Measurements from ENCODE around the gene ZNF526. TPM values are rescaled to one million over a fixed set of nuclear protein-coding genes. Genes with fewer than 3 reads are reported as not detected.

The ZNF526 gene
- total RNA-seq, 1 donor from 2014 or later, result 9.6 TPM

GRCh38 chr19:42233678-42234292, 13.7 kb downstream of the ZNF526 start:
- DNase-seq (no peak), ATAC-seq (no peak)
- H3K27ac ChIP-seq, result no peak overlapping the region
- H3K4me1 ChIP-seq, result no peaks in the 10 kb centered on the region
- H3K36me3 ChIP-seq, result peaks cover 68% of the 10 kb centered on the region
- TF ChIP-seq CTCF (IDR thresholded peaks at IDR 0.05), result no peak
- no peak overlapping the region for H3K4me3 ChIP-seq
- no peaks in the 10 kb centered on the region for H3K27me3 ChIP-seq
- H3K9me3 ChIP-seq, result no peaks in the 10 kb centered on the region
- intact Hi-C loops (cut with DNase I), result no loop called here

- intact Hi-C loops (cut with DNase I), result no loop called here
- DNase-seq (no peak), ATAC-seq (no peak)
- Histone ChIP-seq H3K4me3 (no peak overlapping the region), H3K4me1 (no peaks in the 10 kb centered on the region), H3K36me3 (peaks cover 73% of the 10 kb centered on the region), H3K27ac (no peak overlapping the region), H3K9me3 (no peaks in the 10 kb centered on the region), H3K27me3 (no peaks in the 10 kb centered on the region)
- TF ChIP-seq CTCF (IDR thresholded peaks at IDR 0.05), result no peak
Measured at GRCh38 chr19:42234364-42234763, 14.3 kb downstream of the ZNF526 start.

- Histone ChIP-seq H3K4me3 (no peak overlapping the region), H3K36me3 (peaks cover 77% of the 10 kb centered on the region), H3K4me1 (peaks cover under 1% of the 10 kb centered on the region), H3K9me3 (no peaks in the 10 kb centered on the region), H3K27me3 (no peaks in the 10 kb centered on the region), H3K27ac (no peak overlapping the region)
- intact Hi-C loops (cut with DNase I), result no loop called here
- TF ChIP-seq CTCF (IDR thresholded peaks at IDR 0.05), result no peak
- no peak for ATAC-seq
- DNase-seq, result no peak
Measured at GRCh38 chr19:42235181-42235580, 15.1 kb downstream of the ZNF526 start.

GRCh38 chr19:42239544-42240220, 19.6 kb downstream of the ZNF526 start:
- H3K36me3 ChIP-seq, result peaks cover 34% of the 10 kb centered on the region
- no peak for TF ChIP-seq CTCF (IDR thresholded peaks at IDR 0.05)
- intact Hi-C loops (cut with DNase I), result no loop called here

GRCh38 chr19:42241279-42241678, 21.2 kb downstream of the ZNF526 start:
- H3K4me3 ChIP-seq, result peak overlapping the region; percentile 88
- intact Hi-C loops (cut with DNase I), result no loop called here
- no peak for ATAC-seq
- no peaks in the 10 kb centered on the region for H3K9me3 ChIP-seq
- DNase-seq, result no peak
- peaks cover 18% of the 10 kb centered on the region for H3K36me3 ChIP-seq
- H3K4me1 ChIP-seq, result peaks cover 30% of the 10 kb centered on the region
- TF ChIP-seq CTCF (IDR thresholded peaks at IDR 0.05), result no peak
- peak overlapping the region; percentile 87 for H3K27ac ChIP-seq
- H3K27me3 ChIP-seq, result no peaks in the 10 kb centered on the region

More at GRCh38 chr19:42239544-42240220, 19.6 kb downstream of the ZNF526 start:
- no peaks in the 10 kb centered on the region for H3K27me3 ChIP-seq
- H3K27ac ChIP-seq, result no peak overlapping the region
- no peaks in the 10 kb centered on the region for H3K9me3 ChIP-seq
- no peak overlapping the region for H3K4me3 ChIP-seq
- no peak for DNase-seq
- ATAC-seq, result no peak
- peaks cover 25% of the 10 kb centered on the region for H3K4me1 ChIP-seq

All from upper lobe of right lung (tissue), 1 donor.